WTC11 (cell line): ENCODE results near the gene ABHD18. TPM values are rescaled to one million over a fixed set of nuclear protein-coding genes. Genes with fewer than 3 reads are reported as not detected.
A peak's percentile ranks its signal among the peaks of the same experiment; 100 is the strongest.

Experiments used
- ATAC-seq: fragments of 200-7000 bp; cut with Tn5 transposase; 2 replicates; pipeline ENCODE4 v1.10.0; 2021; ENCODE audit warnings: mild to moderate bottlenecking, moderate library complexity
- Bru-seq: library from RNA; stranded (reverse); fragments of 400-500 nt; gene quantifications from one replicate; lab custom pipeline; 2021; lab: Mats Ljungman, UMichigan
- CTCF ChIA-PET: fragments of 300-600 bp; sonication (Branson Sonifier 250); formaldehyde crosslinking; loops from one replicate; lab custom pipeline; 2021; ENCODE audit warnings: antibody characterized with exemption; lab: Charles Lee
- POLR2A ChIA-PET: fragments of 350-600 bp; sonication (Branson Sonifier 250); formaldehyde crosslinking; loops from one replicate; lab custom pipeline; 2021; ENCODE audit warnings: antibody characterized with exemption; lab: Charles Lee
- DNase-seq: peaks from one replicate; pipeline ENCODE4 v3.0.0; 2021; ENCODE audit warnings: low spot score
- H3K27ac Mint-ChIP-seq: 2 replicates; pipeline ENCODE4 v1.8.0; 2021; ENCODE audit warnings: mixed read lengths
- H3K27me3 Mint-ChIP-seq: 2 replicates; pipeline ENCODE4 v1.8.0; 2021; ENCODE audit warnings: low read depth, mild to moderate bottlenecking, moderate library complexity, mixed read lengths
- H3K36me3 Mint-ChIP-seq: 2 replicates; pipeline ENCODE4 v1.8.0; 2021; ENCODE audit warnings: mixed read lengths
- H3K4me1 Mint-ChIP-seq: 2 replicates; pipeline ENCODE4 v1.8.0; 2022; ENCODE audit warnings: mixed read lengths
- H3K4me3 Mint-ChIP-seq: 2 replicates; pipeline ENCODE4 v1.8.0; 2021; ENCODE audit warnings: mild to moderate bottlenecking, moderate library complexity, mixed read lengths
- H3K9me3 Mint-ChIP-seq: 2 replicates; pipeline ENCODE4 v1.8.0; 2021; ENCODE audit warnings: mixed read lengths
- CREM ChIP-seq: sonication (generic); formaldehyde crosslinking; IDR thresholded peaks from 2 replicates; pipeline ENCODE4 v1.8.1; 2022; ENCODE audit warnings: mild to moderate bottlenecking, missing genetic modification reagents, moderate library complexity
- EMX1 ChIP-seq: fragments of 250-450 bp; sonication (Bioruptor Pico); IDR thresholded peaks from 2 replicates; pipeline ENCODE4 v1.8.0; 2021; ENCODE audit warnings: mild to moderate bottlenecking
- FOXK1 ChIP-seq: sonication (generic); formaldehyde crosslinking; IDR thresholded peaks from 2 replicates; pipeline ENCODE4 v1.8.0; 2022; ENCODE audit warnings: mild to moderate bottlenecking, moderate library complexity, missing genetic modification reagents
- FOXP1 ChIP-seq: sonication (generic); formaldehyde crosslinking; IDR thresholded peaks from 2 replicates; pipeline ENCODE4 v1.8.0; 2022; ENCODE audit warnings: missing genetic modification reagents, mild to moderate bottlenecking, moderate library complexity, borderline replicate concordance
- GABPB1 ChIP-seq: sonication (generic); formaldehyde crosslinking; IDR thresholded peaks from 2 replicates; pipeline ENCODE4 v1.8.1; 2023; ENCODE audit warnings: mild to moderate bottlenecking, missing genetic modification reagents
- MYBL2 ChIP-seq: sonication (generic); formaldehyde crosslinking; IDR thresholded peaks from 2 replicates; pipeline ENCODE4 v1.8.1; 2023; ENCODE audit warnings: mild to moderate bottlenecking, moderate library complexity, missing genetic modification reagents
- NFATC4 ChIP-seq: fragments of 250-450 bp; sonication (Bioruptor Pico); IDR thresholded peaks from 2 replicates; pipeline ENCODE4 v1.9.0; 2021; ENCODE audit warnings: mild to moderate bottlenecking
- NR2C2 ChIP-seq: sonication (generic); formaldehyde crosslinking; IDR thresholded peaks from 2 replicates; pipeline ENCODE4 v1.8.0; 2022; ENCODE audit warnings: mild to moderate bottlenecking, missing genetic modification reagents
- SMAD3 ChIP-seq: sonication (generic); formaldehyde crosslinking; IDR thresholded peaks from 2 replicates; pipeline ENCODE4 v1.8.0; 2022; ENCODE audit warnings: missing genetic modification reagents, mild to moderate bottlenecking, borderline replicate concordance
- SOX15 ChIP-seq: fragments of 250-450 bp; sonication (Bioruptor Pico); IDR thresholded peaks from 2 replicates; pipeline ENCODE4 v1.9.0; 2021; ENCODE audit warnings: mild to moderate bottlenecking
- SP1 ChIP-seq: sonication (generic); formaldehyde crosslinking; conservative IDR thresholded peaks from 2 replicates; pipeline ENCODE4 v1.8.1; 2022; ENCODE audit warnings: missing genetic modification reagents
- TEAD1 ChIP-seq: sonication (generic); formaldehyde crosslinking; IDR thresholded peaks from 2 replicates; pipeline ENCODE4 v1.8.0; 2022; ENCODE audit warnings: mild to moderate bottlenecking, missing genetic modification reagents
- ZNF219 ChIP-seq: sonication (generic); formaldehyde crosslinking; IDR thresholded peaks from 2 replicates; pipeline ENCODE4 v1.8.0; 2023; ENCODE audit warnings: missing genetic modification reagents, mild to moderate bottlenecking, borderline replicate concordance
- ZNF232 ChIP-seq: sonication (generic); formaldehyde crosslinking; IDR thresholded peaks from 2 replicates; pipeline ENCODE4 v1.8.0; 2022; ENCODE audit warnings: mild to moderate bottlenecking, missing genetic modification reagents
- long read RNA-seq, 3 experiments: library from RNA in 1 of 3; library from capped mRNA in 1 of 3; library from polyadenylated mRNA in 1 of 3; unstranded in 2 of 3; stranded (forward) in 1 of 3; transcript quantifications; one replicate each; pipeline ENCODE4 v2.0.0, GENCODE V29; 2021
- total RNA-seq: library from RNA; stranded (reverse); gene quantifications from 3 replicates; pipeline ENCODE4 v1.2.3, GENCODE V29; 2021
- TF ChIP-seq, protein P1 (sequence below): sonication (generic); formaldehyde crosslinking; IDR thresholded peaks from 2 replicates; pipeline ENCODE4 v1.8.1; 2022; ENCODE audit warnings: low read depth, mild to moderate bottlenecking, moderate library complexity, missing genetic modification reagents, borderline replicate concordance
- TF ChIP-seq, protein P2 (sequence below): fragments of 250-450 bp; sonication (Bioruptor Pico); IDR thresholded peaks from 2 replicates; pipeline ENCODE4 v1.9.0; 2021; ENCODE audit warnings: moderate library complexity, mild to moderate bottlenecking, inconsistent platforms, borderline replicate concordance
- TF ChIP-seq, protein P3 (sequence below): sonication (generic); formaldehyde crosslinking; IDR thresholded peaks from 2 replicates; pipeline ENCODE4 v1.8.0; 2023; ENCODE audit warnings: missing genetic modification reagents
- TF ChIP-seq, protein P4 (sequence below): fragments of 250-450 bp; sonication (Bioruptor Pico); IDR thresholded peaks from 2 replicates; pipeline ENCODE4 v1.8.0; 2021; ENCODE audit warnings: mild to moderate bottlenecking
- TF ChIP-seq, protein P5 (sequence below): sonication (generic); formaldehyde crosslinking; IDR thresholded peaks from 2 replicates; pipeline ENCODE4 v1.8.1; 2023; ENCODE audit warnings: mild to moderate bottlenecking, moderate library complexity, missing genetic modification reagents
- TF ChIP-seq, protein P6 (sequence below): sonication (generic); formaldehyde crosslinking; IDR thresholded peaks from 2 replicates; pipeline ENCODE4 v1.8.1; 2022; ENCODE audit warnings: mild to moderate bottlenecking, moderate library complexity, missing genetic modification reagents
- TF ChIP-seq, protein P7 (sequence below): sonication (generic); formaldehyde crosslinking; IDR thresholded peaks from 2 replicates; pipeline ENCODE4 v1.8.0; 2022; ENCODE audit warnings: mild to moderate bottlenecking, missing genetic modification reagents
- TF ChIP-seq, protein P8 (sequence below): sonication (generic); formaldehyde crosslinking; IDR thresholded peaks from 2 replicates; pipeline ENCODE4 v1.8.0; 2022; ENCODE audit warnings: mild to moderate bottlenecking, missing genetic modification reagents
- TF ChIP-seq, protein P9 (sequence below): sonication (generic); formaldehyde crosslinking; IDR thresholded peaks from 2 replicates; pipeline ENCODE4 v1.8.1; 2023; ENCODE audit warnings: mild to moderate bottlenecking, missing genetic modification reagents, moderate library complexity
- TF ChIP-seq, protein P10 (sequence below): fragments of 250-450 bp; sonication (Bioruptor Pico); IDR thresholded peaks from 2 replicates; pipeline ENCODE4 v1.9.0; 2021; ENCODE audit warnings: mild to moderate bottlenecking

Gene ABHD18
- total RNA-seq (15.9 to 17.8 TPM (median 16.5 TPM) in 3 replicates), Bru-seq, nascent RNA (percentile 77 among the genes with signal in this experiment)
- long read RNA-seq, experiment 1, full-length matches to known transcripts, result 7 of 22 reads
- long read RNA-seq, experiment 1, partial matches to known transcripts, result 3 of 22 reads
- long read RNA-seq, experiment 1, other reads (novel, unspliced or antisense), result 12 of 22 reads
- long read RNA-seq, experiment 2, full-length matches to known transcripts, result 1 of 16 reads
- long read RNA-seq, experiment 2, partial matches to known transcripts, result 4 of 16 reads
- long read RNA-seq, experiment 2, other reads (novel, unspliced or antisense), result 11 of 16 reads
- long read RNA-seq, experiment 3, full-length matches to known transcripts, result 3 of 14 reads
- long read RNA-seq, experiment 3, partial matches to known transcripts, result 3 of 14 reads
- long read RNA-seq, experiment 3, other reads (novel, unspliced or antisense), result 8 of 14 reads

DNA sequence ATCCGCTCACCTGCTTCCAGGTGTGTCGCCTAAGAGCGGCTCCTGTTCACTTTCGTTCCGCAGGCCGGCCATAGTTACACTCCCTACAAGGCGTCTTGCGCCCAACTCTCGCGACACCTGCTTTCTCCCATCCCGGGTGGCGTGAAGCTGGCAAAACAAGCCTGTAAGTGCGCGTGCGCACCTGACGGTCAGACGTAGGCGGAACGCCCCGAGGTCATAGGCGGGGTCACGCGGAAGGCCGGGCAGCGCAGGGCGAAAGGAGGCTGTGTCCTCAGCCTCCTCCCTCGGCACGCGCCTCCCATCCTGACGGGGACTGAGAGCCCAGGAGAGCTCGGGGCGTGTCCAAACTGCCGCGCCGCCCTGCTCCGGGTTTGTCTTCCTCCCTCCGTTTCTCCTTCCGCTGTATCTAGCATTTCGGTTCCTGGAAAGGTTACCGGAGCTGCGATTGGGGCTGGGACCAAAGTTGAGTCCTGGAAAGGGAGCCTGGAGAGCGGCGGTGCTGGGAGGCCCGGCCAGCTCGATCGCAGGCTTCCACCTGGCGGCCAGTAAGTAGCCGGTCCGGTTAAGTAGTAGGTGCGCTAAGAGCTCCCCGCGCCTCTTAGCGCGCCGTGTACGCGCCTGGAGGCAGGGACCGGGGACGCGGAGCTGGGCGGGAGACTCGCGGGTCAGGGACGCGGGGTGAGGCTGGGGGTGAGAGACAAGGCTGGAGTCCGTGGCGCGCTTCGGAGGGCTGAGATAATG is at the start of gene ABHD18, which contains the start of gene MFSD8:
ABHD18 (plus strand) TSS at position 345 of the 741 bp plus-strand sequence. CDS start 17,550 bp downstream, outside the sequence.
MFSD8 (minus strand) TSS at position 112 of the 741 bp plus-strand sequence; CDS start at position 72, 40 bp downstream.
- Mint-ChIP-seq H3K4me3 (peak within 1 kb of the TSS; percentile 91), H3K36me3 (peaks cover 11% of the 10 kb centered on the region), H3K27ac (peak within 1 kb of the TSS; percentile 97), H3K27me3 (no peaks in the 10 kb centered on the region), H3K9me3 (no peaks in the 10 kb centered on the region), H3K4me1 (peaks cover 14% of the 10 kb centered on the region)
- DNase-seq, result peak; percentile 99
- ChIA-PET CTCF (interaction anchor here (0.5 to 2.6 kb wide), 18 partner anchors 9 to 183 kb away, joined by 3 to 35 read pairs (median 4); partner anchors contain the start of genes HSPA4L, LARP1B and PLK4), POLR2A (interaction anchor here (0.6 to 2.8 kb wide), 10 partner anchors 9 to 183 kb away, joined by 3 to 53 read pairs (median 4); partner anchors contain the start of genes HSPA4L, LARP1B and PLK4)
- peak; percentile 95 for ATAC-seq
- TF ChIP-seq, protein P1, sequence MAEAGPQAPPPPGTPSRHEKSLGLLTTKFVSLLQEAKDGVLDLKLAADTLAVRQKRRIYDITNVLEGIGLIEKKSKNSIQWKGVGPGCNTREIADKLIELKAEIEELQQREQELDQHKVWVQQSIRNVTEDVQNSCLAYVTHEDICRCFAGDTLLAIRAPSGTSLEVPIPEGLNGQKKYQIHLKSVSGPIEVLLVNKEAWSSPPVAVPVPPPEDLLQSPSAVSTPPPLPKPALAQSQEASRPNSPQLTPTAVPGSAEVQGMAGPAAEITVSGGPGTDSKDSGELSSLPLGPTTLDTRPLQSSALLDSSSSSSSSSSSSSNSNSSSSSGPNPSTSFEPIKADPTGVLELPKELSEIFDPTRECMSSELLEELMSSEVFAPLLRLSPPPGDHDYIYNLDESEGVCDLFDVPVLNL, result no peak
- TF ChIP-seq, protein P2, sequence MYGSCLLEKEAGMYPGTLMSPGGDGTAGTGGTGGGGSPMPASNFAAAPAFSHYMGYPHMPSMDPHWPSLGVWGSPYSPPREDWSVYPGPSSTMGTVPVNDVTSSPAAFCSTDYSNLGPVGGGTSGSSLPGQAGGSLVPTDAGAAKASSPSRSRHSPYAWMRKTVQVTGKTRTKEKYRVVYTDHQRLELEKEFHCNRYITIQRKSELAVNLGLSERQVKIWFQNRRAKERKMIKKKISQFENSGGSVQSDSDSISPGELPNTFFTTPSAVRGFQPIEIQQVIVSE, result no peak
- TF ChIP-seq MYBL2, result peak; percentile 22; the same call in 1 of the 2 replicates
- TF ChIP-seq, protein P3, sequence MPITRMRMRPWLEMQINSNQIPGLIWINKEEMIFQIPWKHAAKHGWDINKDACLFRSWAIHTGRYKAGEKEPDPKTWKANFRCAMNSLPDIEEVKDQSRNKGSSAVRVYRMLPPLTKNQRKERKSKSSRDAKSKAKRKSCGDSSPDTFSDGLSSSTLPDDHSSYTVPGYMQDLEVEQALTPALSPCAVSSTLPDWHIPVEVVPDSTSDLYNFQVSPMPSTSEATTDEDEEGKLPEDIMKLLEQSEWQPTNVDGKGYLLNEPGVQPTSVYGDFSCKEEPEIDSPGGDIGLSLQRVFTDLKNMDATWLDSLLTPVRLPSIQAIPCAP (CRISPR knock-in tag), result 0 out of 2 replicates have a peak, but pooled peaks have one; percentile 24
- TF ChIP-seq, protein P4, sequence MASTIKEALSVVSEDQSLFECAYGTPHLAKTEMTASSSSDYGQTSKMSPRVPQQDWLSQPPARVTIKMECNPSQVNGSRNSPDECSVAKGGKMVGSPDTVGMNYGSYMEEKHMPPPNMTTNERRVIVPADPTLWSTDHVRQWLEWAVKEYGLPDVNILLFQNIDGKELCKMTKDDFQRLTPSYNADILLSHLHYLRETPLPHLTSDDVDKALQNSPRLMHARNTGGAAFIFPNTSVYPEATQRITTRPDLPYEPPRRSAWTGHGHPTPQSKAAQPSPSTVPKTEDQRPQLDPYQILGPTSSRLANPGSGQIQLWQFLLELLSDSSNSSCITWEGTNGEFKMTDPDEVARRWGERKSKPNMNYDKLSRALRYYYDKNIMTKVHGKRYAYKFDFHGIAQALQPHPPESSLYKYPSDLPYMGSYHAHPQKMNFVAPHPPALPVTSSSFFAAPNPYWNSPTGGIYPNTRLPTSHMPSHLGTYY (CRISPR knock-in tag), result no peak
- TF ChIP-seq EMX1 (CRISPR knock-in tag), result no peak
- TF ChIP-seq SOX15, result no peak
- peak; percentile 87 for TF ChIP-seq FOXK1 (CRISPR knock-in tag)
- TF ChIP-seq, protein P5, sequence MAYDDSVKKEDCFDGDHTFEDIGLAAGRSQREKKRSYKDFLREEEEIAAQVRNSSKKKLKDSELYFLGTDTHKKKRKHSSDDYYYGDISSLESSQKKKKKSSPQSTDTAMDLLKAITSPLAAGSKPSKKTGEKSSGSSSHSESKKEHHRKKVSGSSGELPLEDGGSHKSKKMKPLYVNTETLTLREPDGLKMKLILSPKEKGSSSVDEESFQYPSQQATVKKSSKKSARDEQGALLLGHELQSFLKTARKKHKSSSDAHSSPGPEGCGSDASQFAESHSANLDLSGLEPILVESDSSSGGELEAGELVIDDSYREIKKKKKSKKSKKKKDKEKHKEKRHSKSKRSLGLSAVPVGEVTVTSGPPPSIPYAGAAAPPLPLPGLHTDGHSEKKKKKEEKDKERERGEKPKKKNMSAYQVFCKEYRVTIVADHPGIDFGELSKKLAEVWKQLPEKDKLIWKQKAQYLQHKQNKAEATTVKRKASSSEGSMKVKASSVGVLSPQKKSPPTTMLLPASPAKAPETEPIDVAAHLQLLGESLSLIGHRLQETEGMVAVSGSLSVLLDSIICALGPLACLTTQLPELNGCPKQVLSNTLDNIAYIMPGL (CRISPR knock-in tag), result peak; percentile 92
- TF ChIP-seq SP1, result peak; percentile 86; the same call in 1 of the 2 replicates
- TF ChIP-seq, protein P6, sequence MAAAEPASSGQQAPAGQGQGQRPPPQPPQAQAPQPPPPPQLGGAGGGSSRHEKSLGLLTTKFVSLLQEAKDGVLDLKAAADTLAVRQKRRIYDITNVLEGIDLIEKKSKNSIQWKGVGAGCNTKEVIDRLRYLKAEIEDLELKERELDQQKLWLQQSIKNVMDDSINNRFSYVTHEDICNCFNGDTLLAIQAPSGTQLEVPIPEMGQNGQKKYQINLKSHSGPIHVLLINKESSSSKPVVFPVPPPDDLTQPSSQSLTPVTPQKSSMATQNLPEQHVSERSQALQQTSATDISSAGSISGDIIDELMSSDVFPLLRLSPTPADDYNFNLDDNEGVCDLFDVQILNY (CRISPR knock-in tag), result peak; percentile 85
- no peak for TF ChIP-seq NFATC4 (CRISPR knock-in tag)
- TF ChIP-seq ZNF219 (CRISPR knock-in tag), result 0 out of 2 replicates have a peak, but pooled peaks have one; percentile 28
- peak; percentile 82 for TF ChIP-seq GABPB1 (CRISPR knock-in tag)
- TF ChIP-seq SMAD3, result peak; percentile 89; the same call in 1 of the 2 replicates
- TF ChIP-seq, protein P7, sequence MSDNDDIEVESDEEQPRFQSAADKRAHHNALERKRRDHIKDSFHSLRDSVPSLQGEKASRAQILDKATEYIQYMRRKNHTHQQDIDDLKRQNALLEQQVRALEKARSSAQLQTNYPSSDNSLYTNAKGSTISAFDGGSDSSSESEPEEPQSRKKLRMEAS (CRISPR knock-in tag), result peak; percentile 95
- peak; percentile 83; the same call in 1 of the 2 replicates for TF ChIP-seq ZNF232
- 0 out of 2 replicates have a peak, but pooled peaks have one; percentile 21 for TF ChIP-seq CREM (CRISPR knock-in tag)
- TF ChIP-seq, protein P8, sequence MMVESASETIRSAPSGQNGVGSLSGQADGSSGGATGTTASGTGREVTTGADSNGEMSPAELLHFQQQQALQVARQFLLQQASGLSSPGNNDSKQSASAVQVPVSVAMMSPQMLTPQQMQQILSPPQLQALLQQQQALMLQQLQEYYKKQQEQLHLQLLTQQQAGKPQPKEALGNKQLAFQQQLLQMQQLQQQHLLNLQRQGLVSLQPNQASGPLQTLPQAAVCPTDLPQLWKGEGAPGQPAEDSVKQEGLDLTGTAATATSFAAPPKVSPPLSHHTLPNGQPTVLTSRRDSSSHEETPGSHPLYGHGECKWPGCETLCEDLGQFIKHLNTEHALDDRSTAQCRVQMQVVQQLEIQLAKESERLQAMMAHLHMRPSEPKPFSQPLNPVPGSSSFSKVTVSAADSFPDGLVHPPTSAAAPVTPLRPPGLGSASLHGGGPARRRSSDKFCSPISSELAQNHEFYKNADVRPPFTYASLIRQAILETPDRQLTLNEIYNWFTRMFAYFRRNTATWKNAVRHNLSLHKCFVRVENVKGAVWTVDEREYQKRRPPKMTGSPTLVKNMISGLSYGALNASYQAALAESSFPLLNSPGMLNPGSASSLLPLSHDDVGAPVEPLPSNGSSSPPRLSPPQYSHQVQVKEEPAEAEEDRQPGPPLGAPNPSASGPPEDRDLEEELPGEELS (CRISPR knock-in tag), result peak; percentile 72
- TF ChIP-seq FOXP1 (CRISPR knock-in tag), result 0 out of 2 replicates have a peak, but pooled peaks have one; percentile 10
- TF ChIP-seq, protein P9, sequence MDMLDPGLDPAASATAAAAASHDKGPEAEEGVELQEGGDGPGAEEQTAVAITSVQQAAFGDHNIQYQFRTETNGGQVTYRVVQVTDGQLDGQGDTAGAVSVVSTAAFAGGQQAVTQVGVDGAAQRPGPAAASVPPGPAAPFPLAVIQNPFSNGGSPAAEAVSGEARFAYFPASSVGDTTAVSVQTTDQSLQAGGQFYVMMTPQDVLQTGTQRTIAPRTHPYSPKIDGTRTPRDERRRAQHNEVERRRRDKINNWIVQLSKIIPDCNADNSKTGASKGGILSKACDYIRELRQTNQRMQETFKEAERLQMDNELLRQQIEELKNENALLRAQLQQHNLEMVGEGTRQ, result peak; percentile 79
- TF ChIP-seq, protein P10, sequence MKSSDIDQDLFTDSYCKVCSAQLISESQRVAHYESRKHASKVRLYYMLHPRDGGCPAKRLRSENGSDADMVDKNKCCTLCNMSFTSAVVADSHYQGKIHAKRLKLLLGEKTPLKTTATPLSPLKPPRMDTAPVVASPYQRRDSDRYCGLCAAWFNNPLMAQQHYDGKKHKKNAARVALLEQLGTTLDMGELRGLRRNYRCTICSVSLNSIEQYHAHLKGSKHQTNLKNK (CRISPR knock-in tag), result no peak
- TF ChIP-seq TEAD1 (CRISPR knock-in tag), result peak; percentile 61
- TF ChIP-seq NR2C2 (CRISPR knock-in tag), result 0 out of 2 replicates have a peak, but pooled peaks have one; percentile 64
